Measurements from ENCODE around the gene OXLD1. TPM values are rescaled to one million over a fixed set of nuclear protein-coding genes. Genes with fewer than 3 reads are reported as not detected.

Gene OXLD1
- total RNA-seq, 1 experiment from 2014 or later: 78.7 TPM

Small RNA genes within 50 kb of the gene (small RNA-seq; reads per million reads assigned to genes)
- not detected for gene MIR6786

Other genes with a start within 250 kb of the OXLD1 start
- 2,634 and 2,913 TPM in 2 replicates for gene ACTG1, start 153.8 kb downstream of the OXLD1 start, total RNA-seq (2014; rRNA removed; shearing (Covaris generic); ENCODE audit: low replicate concordance)
- gene FSCN2, start 138.2 kb downstream of the OXLD1 start, total RNA-seq (2014; rRNA removed; shearing (Covaris generic); ENCODE audit: low replicate concordance): 0.63 and 1.2 TPM in 2 replicates
- 14.8 and 30.9 TPM in 2 replicates for gene FAAP100, start 114.3 kb downstream of the OXLD1 start, total RNA-seq (2014; rRNA removed; shearing (Covaris generic); ENCODE audit: low replicate concordance)
- gene NPLOC4, start 29.5 kb downstream of the OXLD1 start, total RNA-seq (2014; rRNA removed; shearing (Covaris generic); ENCODE audit: low replicate concordance): 32.4 and 50.3 TPM in 2 replicates
- 1.5 and 1.7 TPM in 2 replicates for gene TSPAN10, start 29.4 kb downstream of the OXLD1 start, total RNA-seq (2014; rRNA removed; shearing (Covaris generic); ENCODE audit: low replicate concordance)
- gene PDE6G, start 10.1 kb downstream of the OXLD1 start, total RNA-seq (2014; rRNA removed; shearing (Covaris generic); ENCODE audit: low replicate concordance): 1.6 and 2.7 TPM in 2 replicates
- gene CCDC137, start 132 bp upstream of the OXLD1 start, total RNA-seq (2014; rRNA removed; shearing (Covaris generic); ENCODE audit: low replicate concordance): 8.1 and 31.9 TPM in 2 replicates
- gene ARL16, start 17.2 kb upstream of the OXLD1 start, total RNA-seq (2014; rRNA removed; shearing (Covaris generic); ENCODE audit: low replicate concordance): 22.4 and 40.7 TPM in 2 replicates
- gene HGS, start 17.4 kb upstream of the OXLD1 start, total RNA-seq (2014; rRNA removed; shearing (Covaris generic); ENCODE audit: low replicate concordance): 57.2 and 90.1 TPM in 2 replicates
- 13.6 and 39.8 TPM in 2 replicates for gene MRPL12, start 36.8 kb upstream of the OXLD1 start, total RNA-seq (2014; rRNA removed; shearing (Covaris generic); ENCODE audit: low replicate concordance)
- 8.6 and 15.0 TPM in 2 replicates for gene SLC25A10, start 45.7 kb upstream of the OXLD1 start, total RNA-seq (2014; rRNA removed; shearing (Covaris generic); ENCODE audit: low replicate concordance)
- gene GCGR, start 137.5 kb upstream of the OXLD1 start, total RNA-seq (2014; rRNA removed; shearing (Covaris generic); ENCODE audit: low replicate concordance): not detected in 2 replicates
- gene MCRIP1, start 166.7 kb upstream of the OXLD1 start, total RNA-seq (2014; rRNA removed; shearing (Covaris generic); ENCODE audit: low replicate concordance): 55.9 and 99.9 TPM in 2 replicates
- 0.25 TPM in 1 of 2 replicates, not detected in the other for gene PPP1R27, start 168.4 kb upstream of the OXLD1 start, total RNA-seq (2014; rRNA removed; shearing (Covaris generic); ENCODE audit: low replicate concordance)
- gene P4HB, start 193.9 kb upstream of the OXLD1 start, total RNA-seq (2014; rRNA removed; shearing (Covaris generic); ENCODE audit: low replicate concordance): 175 and 263 TPM in 2 replicates
- gene ARHGDIA, start 204.7 kb upstream of the OXLD1 start, total RNA-seq (2014; rRNA removed; shearing (Covaris generic); ENCODE audit: low replicate concordance): 68.5 and 119 TPM in 2 replicates
- gene ALYREF, start 225.0 kb upstream of the OXLD1 start, total RNA-seq (2014; rRNA removed; shearing (Covaris generic); ENCODE audit: low replicate concordance): 70.1 and 191 TPM in 2 replicates
- 87.1 and 132 TPM in 2 replicates for gene ANAPC11, start 225.1 kb upstream of the OXLD1 start, total RNA-seq (2014; rRNA removed; shearing (Covaris generic); ENCODE audit: low replicate concordance)
- gene NPB, start 235.6 kb upstream of the OXLD1 start, total RNA-seq (2014; rRNA removed; shearing (Covaris generic); ENCODE audit: low replicate concordance): 0.07 TPM in 1 of 2 replicates, not detected in the other
- 20.9 and 72.3 TPM in 2 replicates for gene PCYT2, start 244.8 kb upstream of the OXLD1 start, total RNA-seq (2014; rRNA removed; shearing (Covaris generic); ENCODE audit: low replicate concordance)

Data from Karpas-422 (cell line).